H1 (cell line): Measurements from ENCODE around the gene GREB1L. TPM values are rescaled to one million over a fixed set of nuclear protein-coding genes. Genes with fewer than 3 reads are reported as not detected.

Experiments used
- CTCF ChIA-PET: fragments of 300-600 bp; sonication (Branson Sonifier 250); formaldehyde crosslinking; loops from one replicate; lab custom pipeline; 2021; ENCODE audit not compliant: partially characterized antibody; lab: Charles Lee
- POLR2A ChIA-PET: fragments of 300-600 bp; sonication (Branson Sonifier 250); formaldehyde crosslinking; loops from one replicate; lab custom pipeline; 2021; ENCODE audit warnings: inconsistent platforms; ENCODE audit not compliant: partially characterized antibody; lab: Charles Lee
- DNase-seq, 2 experiments: peaks; one replicate each; pipeline versions ENCODE4 v3.0.0 to v3.0.0-alpha.2; 2010 to 2022; ENCODE audit warnings: low spot score in 2 of 2, low read depth in 1 of 2, mixed read lengths in 1 of 2
- FAIRE-seq: peaks from 2 replicates; lab custom pipeline; 2011; peaks lifted over from hg19 to GRCh38; lab: Jason Lieb, UNC
- H2AFZ ChIP-seq: 2 replicates; pipeline ENCODE4 v1.8.1; 2012; ENCODE audit warnings: low read length, inconsistent platforms
- H2AK5ac ChIP-seq: 2 replicates; pipeline ENCODE4 v1.6.1; 2013; ENCODE audit warnings: low read depth, low read length
- H2BK120ac ChIP-seq: replicated peaks from 2 replicates; pipeline ENCODE3; 2013; ENCODE audit warnings: low read depth, low read length, inconsistent platforms
- H2BK12ac ChIP-seq: 2 replicates; pipeline ENCODE4 v1.6.1; 2013; ENCODE audit warnings: low read depth, low read length
- H2BK15ac ChIP-seq: 2 replicates; pipeline ENCODE4 v1.6.1; 2013; ENCODE audit warnings: low read length
- H2BK20ac ChIP-seq: 2 replicates; pipeline ENCODE4 v1.6.1; 2013; ENCODE audit warnings: low read length
- H2BK5ac ChIP-seq: 2 replicates; pipeline ENCODE4 v1.6.1; 2013; ENCODE audit warnings: low read depth, low read length
- H3K14ac ChIP-seq: 2 replicates; pipeline ENCODE4 v1.6.1; 2013; ENCODE audit warnings: inconsistent platforms; ENCODE audit not compliant: insufficient read length
- H3K18ac ChIP-seq: 2 replicates; pipeline ENCODE4 v1.6.1; 2013; ENCODE audit warnings: low read length; ENCODE audit errors: extremely low read depth
- H3K23ac ChIP-seq: 2 replicates; pipeline ENCODE4 v1.6.1; 2013; ENCODE audit warnings: inconsistent platforms; ENCODE audit not compliant: insufficient read length
- H3K23me2 ChIP-seq: 2 replicates; pipeline ENCODE4 v1.6.1; 2013; ENCODE audit warnings: low read depth, low read length
- H3K27ac ChIP-seq: 2 replicates; pipeline ENCODE4 v1.6.1; 2011; ENCODE audit warnings: low read depth, low read length, inconsistent platforms
- H3K27me3 ChIP-seq, 4 experiments: replicated peaks in 1 of 4; 1 replicate in 1 of 4; 2 replicates in 3 of 4; pipeline versions ENCODE4 v1.6.1 to v1.8.1; 2011 to 2013; ENCODE audit warnings: low read length in 3 of 4, mild to moderate bottlenecking in 3 of 4, inconsistent platforms in 2 of 4, mixed read lengths in 2 of 4, moderate library complexity in 1 of 4; ENCODE audit not compliant: control insufficient read depth in 3 of 4, insufficient read depth in 3 of 4; ENCODE audit errors: extremely low read depth in 1 of 4
- H3K36me3 ChIP-seq, 4 experiments: 2 replicates each; pipeline versions ENCODE4 v1.6.1 to v1.8.1; 2011 to 2013; ENCODE audit warnings: mild to moderate bottlenecking in 4 of 4, low read length in 3 of 4, moderate library complexity in 2 of 4, control low read depth in 1 of 4, inconsistent platforms in 1 of 4; ENCODE audit not compliant: insufficient read depth in 4 of 4, control insufficient read depth in 2 of 4
- H3K4ac ChIP-seq: replicated peaks from 2 replicates; pipeline ENCODE3; 2013; ENCODE audit warnings: low read length, low read depth, mixed read lengths, inconsistent platforms; ENCODE audit not compliant: insufficient read length
- H3K4me1 ChIP-seq, 4 experiments: replicated peaks in 1 of 4; 1 replicate in 1 of 4; 2 replicates in 3 of 4; pipeline versions ENCODE4 v1.6.1 to v1.8.1; 2011 to 2013; ENCODE audit warnings: low read length in 3 of 4, inconsistent platforms in 2 of 4, mixed read lengths in 1 of 4; ENCODE audit not compliant: insufficient read depth in 4 of 4, control insufficient read depth in 3 of 4
- H3K4me2 ChIP-seq, 2 experiments: 2 replicates each; pipeline versions ENCODE4 v1.6.1 to v1.8.1; 2011 to 2013; ENCODE audit warnings: low read depth in 2 of 2, low read length in 2 of 2, control low read depth in 1 of 2, inconsistent platforms in 1 of 2, mild to moderate bottlenecking in 1 of 2; ENCODE audit not compliant: insufficient read depth in 1 of 2
- H3K4me3 ChIP-seq, 4 experiments: fragments of 200-600, 300-600 bp in 1 of 4; sonication (generic), shearing (Covaris generic), sonication (Bioruptor Twin) in 1 of 4; 2 replicates each; pipeline versions ENCODE4 v1.5.1 to v1.8.1; 2011 to 2016; ENCODE audit warnings: low read length in 4 of 4, low read depth in 3 of 4, control low read depth in 2 of 4, inconsistent platforms in 2 of 4, mild to moderate bottlenecking in 2 of 4, mixed read lengths in 1 of 4, moderate library complexity in 1 of 4; ENCODE audit not compliant: insufficient read depth in 2 of 4; ENCODE audit errors: extremely low read depth in 1 of 4
- H3K56ac ChIP-seq: replicated peaks from 2 replicates; pipeline ENCODE3; 2013; ENCODE audit warnings: low read depth, mild to moderate bottlenecking, mixed read lengths, low read length, inconsistent platforms; ENCODE audit not compliant: insufficient read length
- H3K79me1 ChIP-seq: 2 replicates; pipeline ENCODE4 v1.6.1; 2013; ENCODE audit warnings: low read depth, low read length, control low read depth
- H3K79me2 ChIP-seq, 2 experiments: 2 replicates each; pipeline versions ENCODE4 v1.6.1 to v1.8.1; 2012 to 2013; ENCODE audit warnings: low read length in 2 of 2, mild to moderate bottlenecking in 2 of 2, inconsistent platforms in 1 of 2; ENCODE audit not compliant: insufficient read depth in 2 of 2, control insufficient read depth in 1 of 2
- H3K9ac ChIP-seq, 4 experiments: replicated peaks in 1 of 4; 1 replicate in 1 of 4; 2 replicates in 3 of 4; pipeline versions ENCODE4 v1.6.1 to v1.8.1; 2011 to 2013; ENCODE audit warnings: low read depth in 3 of 4, low read length in 3 of 4, control low read depth in 2 of 4, mild to moderate bottlenecking in 2 of 4, moderate library complexity in 2 of 4, inconsistent platforms in 1 of 4; ENCODE audit errors: extremely low read depth in 1 of 4
- H3K9me3 ChIP-seq, 2 experiments: 2 replicates each; pipeline versions ENCODE4 v1.6.1 to v1.8.1; 2012 to 2013; ENCODE audit warnings: mild to moderate bottlenecking in 2 of 2, moderate library complexity in 2 of 2, control low read depth in 1 of 2, inconsistent platforms in 1 of 2, low read depth in 1 of 2, low read length in 1 of 2, mixed read lengths in 1 of 2; ENCODE audit not compliant: insufficient read depth in 2 of 2
- H4K20me1 ChIP-seq, 2 experiments: replicated peaks in 1 of 2; 2 replicates each; pipeline versions ENCODE3 to v1.8.1; 2011 to 2013; ENCODE audit warnings: inconsistent platforms in 2 of 2, low read length in 2 of 2, mild to moderate bottlenecking in 1 of 2; ENCODE audit not compliant: insufficient read depth in 2 of 2, control insufficient read depth in 1 of 2
- H4K5ac ChIP-seq: 2 replicates; pipeline ENCODE4 v1.6.1; 2013; ENCODE audit warnings: low read length, low read depth, mixed read lengths, inconsistent platforms; ENCODE audit not compliant: insufficient read length
- H4K8ac ChIP-seq: 2 replicates; pipeline ENCODE4 v1.8.0; 2013; ENCODE audit warnings: mild to moderate bottlenecking, moderate library complexity, low read length, inconsistent platforms; ENCODE audit not compliant: insufficient read depth; ENCODE audit errors: extremely low read depth
- H4K91ac ChIP-seq: replicated peaks from 2 replicates; pipeline ENCODE3; 2013; ENCODE audit warnings: low read length, mixed read lengths, inconsistent platforms; ENCODE audit not compliant: insufficient read length
- BRCA1 ChIP-seq: IDR thresholded peaks from 2 replicates; pipeline ENCODE4 v1.6.1; 2012; ENCODE audit warnings: low read depth, low read length, improper control_type of control experiment
- CTBP2 ChIP-seq: IDR thresholded peaks from 2 replicates; pipeline ENCODE4 v1.7.0; 2011; ENCODE audit warnings: borderline replicate concordance, mild to moderate bottlenecking, moderate library complexity, mixed read lengths, low read length; ENCODE audit not compliant: insufficient read depth, insufficient read length
- WGBS, 2 experiments: shearing (Covaris generic) in 1 of 2; methylation state at CpG; one replicate each; pipeline versions ENCODE4 v1.1.6 to v1.1.7; 2013 to 2015; ENCODE audit warnings: low lambda C conversion rate in 2 of 2, mixed read lengths in 2 of 2, inconsistent platforms in 1 of 2, low coverage in 1 of 2, missing lambda C conversion rate in 1 of 2; ENCODE audit not compliant: insufficient replicate concordance in 2 of 2, insufficient coverage in 1 of 2, insufficient read length in 1 of 2; ENCODE audit errors: extremely low coverage in 1 of 2, missing lambda C conversion rate in 1 of 2; 5-methylcytosine and 5-hydroxymethylcytosine counted together
- polyA plus RNA-seq, 7 experiments: library from polyadenylated mRNA; depleted of rRNA in 3 of 7; stranded (reverse) in 5 of 7; unstranded in 2 of 7; fragments of >200 nt in 5 of 7; fragments of 200-250 nt in 2 of 7; gene quantifications; 1 replicate in 5 of 7; 2 replicates in 1 of 7; 4 replicates in 1 of 7; pipeline versions ENCODE4 v1.2.1 to v1.2.3, GENCODE V29; 2011 to 2013; ENCODE audit warnings: missing spikeins in 2 of 7, mixed read lengths in 2 of 7
- total RNA-seq: library from RNA; stranded (reverse); fragmentation: NEBNext Ultra II Directional; extraction: Animal tissue kit (Norgen Biotek cat#: 25700); gene quantifications from 2 replicates; pipeline ENCODE4 v1.2.1, GENCODE V29; 2021

The GREB1L gene
- total and polyA plus RNA-seq, 2 of the 8 experiments (the other 6 are each of a cell fraction or from before 2014, with no cell fraction given) = 0.34 to 1.6 TPM

DNA sequence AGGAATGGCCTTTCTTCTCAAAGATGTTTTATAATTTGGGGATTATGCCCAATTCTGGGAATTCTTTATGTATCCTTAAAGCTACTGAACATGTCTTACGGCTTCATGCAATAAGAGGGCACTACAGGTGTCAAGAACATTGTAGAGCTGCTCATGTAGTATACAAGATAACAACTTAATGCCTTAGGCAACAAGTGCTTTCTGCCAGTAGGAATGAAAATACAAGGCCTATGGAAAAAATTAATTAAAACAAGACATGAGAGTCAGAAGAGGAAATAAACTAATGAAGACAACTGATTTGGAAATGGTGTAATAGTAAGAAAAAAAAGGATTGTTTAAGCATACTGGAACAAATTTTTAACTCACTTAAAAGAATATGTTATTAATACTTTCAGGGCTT, 27.3 kb downstream of the GREB1L start:
- no peaks in the 10 kb centered on the region for H3K9me3 ChIP-seq
- H3K4me3 ChIP-seq = no peak overlapping the region
- ChIA-PET CTCF (no interaction called here), POLR2A (no interaction called here)
- no peak overlapping the region for H3K23ac ChIP-seq
- no peaks in the 10 kb centered on the region; the same call in 1 of the 2 replicates for H3K79me1 ChIP-seq
- no peaks in the 10 kb centered on the region for H3K79me2 ChIP-seq
- H3K36me3 ChIP-seq = no peaks in the 10 kb centered on the region
- H3K4me2 ChIP-seq = no peak overlapping the region
- H3K14ac ChIP-seq = no peak overlapping the region
- no peak overlapping the region for H3K56ac ChIP-seq
- H3K27me3 ChIP-seq = no peaks in the 10 kb centered on the region; a peak in 1 of 7 replicates
- H2BK5ac ChIP-seq = no peak overlapping the region
- H2BK15ac ChIP-seq = no peak overlapping the region
- H3K4me1 ChIP-seq = peaks cover 0 to 13% (median 1%) of the 10 kb centered on the region in 4 experiments; a peak in 3 of 7 replicates
- H4K5ac ChIP-seq = no peak overlapping the region
- DNase-seq (no peak), FAIRE-seq (no peak)
- H3K23me2 ChIP-seq = no peaks in the 10 kb centered on the region
- H3K4ac ChIP-seq = no peak overlapping the region
- H4K8ac ChIP-seq = no peak overlapping the region
- no peak overlapping the region for H2BK20ac ChIP-seq
- H3K18ac ChIP-seq = no peak overlapping the region
- H2AFZ ChIP-seq = no peak overlapping the region
- no peaks in the 10 kb centered on the region for H4K20me1 ChIP-seq
- H2BK120ac ChIP-seq = no peak overlapping the region
- no peak overlapping the region for H3K9ac ChIP-seq
- no peak overlapping the region for H2BK12ac ChIP-seq
- no peak overlapping the region for H2AK5ac ChIP-seq
- 0% methylated on average over 1 of the region's 1 CpG; no CpG with 5 or more reads in 1 of the 2 experiments for WGBS, 2 experiments
- no peak overlapping the region for H3K27ac ChIP-seq
- no peak overlapping the region for H4K91ac ChIP-seq
- TF ChIP-seq CTBP2 (no peak), BRCA1 (no peak)
